Activated CD4-positive, alpha-beta memory T cell treated with anti-CD3 and anti-CD28 coated beads, Interleukin-2, amount 10 ng/mL, durations not matched to agents 7 days and 5 days (primary cell): ENCODE results near the gene FMNL2. TPM values are rescaled to one million over a fixed set of nuclear protein-coding genes. Genes with fewer than 3 reads are reported as not detected.
"Not testable (repeated sequence)": the region's sequence is repeated elsewhere in the genome, so short reads cannot be mapped to it uniquely, and the experiment has no call there.

ENCODE experiments used
- CTCF ChIA-PET: fragments of 350-600 bp; sonication (Branson Sonifier 250); formaldehyde crosslinking; loops from one replicate; lab custom pipeline; 2021; ENCODE audit warnings: antibody characterized with exemption, inconsistent platforms; lab: Charles Lee
- POLR2A ChIA-PET: fragments of 350-600 bp; sonication (Branson Sonifier 250); formaldehyde crosslinking; loops from one replicate; lab custom pipeline; 2021; ENCODE audit warnings: antibody characterized with exemption; lab: Charles Lee
- DNase-seq: peaks from one replicate; pipeline ENCODE4 v3.0.0-alpha.2; 2020
- H3K27ac Mint-ChIP-seq: one replicate; pipeline ENCODE4 v1.8.0; 2021; ENCODE audit warnings: mild to moderate bottlenecking, mixed read lengths
- H3K27me3 Mint-ChIP-seq: one replicate; pipeline ENCODE4 v1.8.0; 2021; ENCODE audit warnings: mixed read lengths
- H3K36me3 Mint-ChIP-seq: one replicate; pipeline ENCODE4 v1.8.0; 2021; ENCODE audit warnings: low read depth, mixed read lengths
- H3K4me1 Mint-ChIP-seq: one replicate; pipeline ENCODE4 v1.8.0; 2021; ENCODE audit warnings: mixed read lengths
- H3K4me3 Mint-ChIP-seq: one replicate; pipeline ENCODE4 v1.8.0; 2021; ENCODE audit warnings: mild to moderate bottlenecking, mixed read lengths
- H3K9me3 Mint-ChIP-seq: one replicate; pipeline ENCODE4 v1.8.0; 2021; ENCODE audit warnings: mixed read lengths
- total RNA-seq, 2 experiments: library from RNA; stranded (reverse); gene quantifications; one replicate each; pipeline ENCODE4 v1.2.3, GENCODE V29; 2021

Gene FMNL2
- total RNA-seq, 2 experiments from 2014 or later: 1.0 to 1.1 TPM

DNA sequence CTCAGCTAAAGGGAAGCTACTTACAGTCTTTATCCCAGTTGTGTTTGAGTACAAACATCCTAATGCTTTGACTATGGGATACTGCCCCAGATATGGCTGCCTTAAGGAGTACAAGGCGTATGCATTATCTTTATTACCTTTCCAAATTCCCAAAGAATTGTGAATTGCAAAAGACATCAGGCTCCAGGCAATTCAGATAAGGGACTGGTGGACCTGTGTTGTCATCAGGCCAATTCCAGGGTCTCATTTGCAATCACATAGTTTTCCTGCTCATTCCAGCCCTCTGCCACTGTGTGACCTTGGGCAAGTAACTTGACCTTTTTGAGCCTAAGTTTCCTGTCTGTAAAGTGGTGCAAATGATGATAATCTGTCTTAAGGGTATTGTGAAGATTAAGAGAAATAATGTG lies 137.5 kb downstream of the FMNL2 start:
- H3K27me3 Mint-ChIP-seq: peaks cover 4% of the 10 kb centered on the region
- H3K36me3 Mint-ChIP-seq: no peaks in the 10 kb centered on the region
- POLR2A ChIA-PET: no interaction called here
- H3K9me3 Mint-ChIP-seq: no peaks in the 10 kb centered on the region
- H3K27ac Mint-ChIP-seq: no peak overlapping the region
- DNase-seq: no peak
- peaks cover 5% of the 10 kb centered on the region for H3K4me1 Mint-ChIP-seq
- H3K4me3 Mint-ChIP-seq: no peak overlapping the region
- CTCF ChIA-PET: no interaction called here

DNA sequence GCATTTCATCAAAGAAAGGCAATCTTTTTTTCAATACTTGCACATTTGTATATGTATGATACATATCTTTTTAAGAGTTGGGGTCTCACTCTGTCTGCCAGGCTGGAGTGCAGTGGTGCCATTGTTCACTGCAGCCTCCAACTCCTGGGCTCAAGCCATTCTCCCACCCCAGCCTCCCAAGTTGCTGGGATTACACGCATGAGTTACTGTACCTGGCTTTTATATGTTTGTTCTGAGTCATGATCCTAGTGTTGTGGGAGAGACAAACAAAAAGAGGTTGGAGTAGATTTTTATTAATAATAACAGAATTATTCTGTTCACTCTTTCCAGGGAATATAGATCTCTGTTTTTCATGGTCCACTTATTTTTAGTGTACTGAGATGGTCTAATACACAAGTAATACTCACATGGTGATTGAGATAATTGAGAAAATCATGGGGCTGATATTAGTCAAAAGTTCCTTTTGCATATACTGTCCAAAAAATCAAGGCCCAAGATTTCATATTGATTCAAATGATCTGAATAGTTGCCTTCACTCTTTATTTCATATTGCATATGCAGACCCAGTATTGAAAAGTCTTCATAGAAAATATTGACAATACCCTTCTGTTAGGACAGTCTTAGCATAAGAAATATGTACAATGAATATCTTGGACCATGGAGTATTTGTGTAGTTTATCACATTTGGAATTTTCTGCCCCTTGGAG lies 138.3 kb downstream of the FMNL2 start:
- peaks cover 5% of the 10 kb centered on the region for H3K4me1 Mint-ChIP-seq
- no peaks in the 10 kb centered on the region for H3K9me3 Mint-ChIP-seq
- DNase-seq: no peak
- no peak overlapping the region for H3K4me3 Mint-ChIP-seq
- no peaks in the 10 kb centered on the region for H3K36me3 Mint-ChIP-seq
- ChIA-PET POLR2A (no interaction called here), CTCF (no interaction called here)
- H3K27ac Mint-ChIP-seq: no peak overlapping the region
- H3K27me3 Mint-ChIP-seq: peaks cover 4% of the 10 kb centered on the region

DNA sequence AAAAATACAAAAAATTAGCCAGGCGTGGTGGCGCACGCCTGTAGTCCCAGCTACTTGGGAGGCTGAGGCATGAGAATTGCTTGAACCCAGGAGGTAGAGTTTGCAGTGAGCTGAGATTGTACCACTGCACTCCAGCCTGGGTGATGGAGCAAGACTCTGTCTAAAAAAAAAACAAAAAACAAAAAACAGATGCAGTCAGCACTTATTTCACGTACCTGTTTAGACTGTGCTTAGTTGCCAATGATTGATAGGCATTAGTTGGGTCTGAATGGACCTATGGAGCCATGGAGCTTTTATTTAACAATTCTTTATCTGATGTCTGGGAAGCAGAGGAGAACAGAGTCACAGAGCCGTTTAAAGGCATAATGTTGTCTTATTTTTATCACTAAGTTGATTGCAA lies 139.5 kb downstream of the FMNL2 start:
- CTCF ChIA-PET, H3K4me3 Mint-ChIP-seq, H3K36me3 Mint-ChIP-seq: not testable (repeated sequence)

DNA sequence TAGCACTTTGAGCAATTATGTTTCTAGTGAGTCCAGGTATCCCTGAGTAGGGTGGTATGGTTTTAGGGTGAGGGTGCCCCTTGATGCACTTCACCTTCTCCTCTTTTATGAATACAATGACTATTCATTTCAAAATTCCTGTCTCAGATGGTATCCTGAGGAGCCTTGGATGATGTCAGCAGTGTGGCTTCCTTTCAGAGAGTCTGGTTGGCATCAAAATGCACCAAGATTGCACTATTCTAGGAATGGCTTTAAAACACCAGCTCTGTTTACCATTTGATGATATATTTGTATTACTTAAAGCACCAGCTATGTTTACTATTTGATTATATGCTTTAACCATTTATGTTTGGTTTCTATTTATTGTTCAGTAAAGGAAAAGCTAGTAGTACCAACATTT lies 141.0 kb downstream of the FMNL2 start:
- Mint-ChIP-seq H3K27me3 (peaks cover 2% of the 10 kb centered on the region), H3K9me3 (no peaks in the 10 kb centered on the region), H3K4me1 (no peaks in the 10 kb centered on the region), H3K27ac (no peak overlapping the region), H3K4me3 (no peak overlapping the region), H3K36me3 (no peaks in the 10 kb centered on the region)
- DNase-seq: no peak
- CTCF ChIA-PET: no interaction called here
- POLR2A ChIA-PET: no interaction called here

More for the DNA sequence above, 139.5 kb downstream of the FMNL2 start:
- H3K9me3 Mint-ChIP-seq, H3K4me1 Mint-ChIP-seq, H3K27me3 Mint-ChIP-seq, DNase-seq, H3K27ac Mint-ChIP-seq, POLR2A ChIA-PET: not testable (repeated sequence)

- Mint-ChIP-seq H3K4me3 (no peak overlapping the region), H3K36me3 (no peaks in the 10 kb centered on the region), H3K4me1 (no peaks in the 10 kb centered on the region), H3K27me3 (peaks cover 2% of the 10 kb centered on the region), H3K9me3 (no peaks in the 10 kb centered on the region), H3K27ac (no peak overlapping the region)
- no peak for DNase-seq
- CTCF ChIA-PET: no interaction called here
- POLR2A ChIA-PET: no interaction called here
These were observed 142.5 kb downstream of the FMNL2 start for GRCh38 chr2:152477347-152478092.

DNA sequence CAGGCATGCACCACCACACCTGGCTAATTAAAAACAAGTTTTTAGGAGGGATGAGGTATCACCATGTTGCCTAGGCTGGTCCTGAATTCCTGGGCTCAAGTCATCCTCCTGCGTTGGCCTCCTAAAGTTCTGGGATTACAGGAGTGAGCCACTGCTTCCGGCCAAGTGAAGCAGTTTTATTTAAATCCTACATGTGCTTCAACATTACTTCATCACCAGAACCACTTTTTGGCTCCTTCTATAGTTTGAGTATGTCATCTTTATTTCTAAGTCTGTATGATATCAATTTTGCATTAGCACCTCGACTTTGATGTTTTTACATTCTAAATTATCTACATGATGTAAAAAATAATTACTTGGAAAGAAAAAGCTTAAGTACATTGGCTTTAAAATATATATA lies 144.3 kb downstream of the FMNL2 start:
- no peaks in the 10 kb centered on the region for H3K4me1 Mint-ChIP-seq
- no peaks in the 10 kb centered on the region for H3K36me3 Mint-ChIP-seq
- no peak overlapping the region for H3K27ac Mint-ChIP-seq
- H3K4me3 Mint-ChIP-seq: no peak overlapping the region
- no peaks in the 10 kb centered on the region for H3K27me3 Mint-ChIP-seq
- no peak for DNase-seq
- ChIA-PET CTCF (no interaction called here), POLR2A (no interaction called here)
- no peaks in the 10 kb centered on the region for H3K9me3 Mint-ChIP-seq

GRCh38 chr2:152480821-152481399 lies 145.9 kb downstream of the FMNL2 start:
- no peak overlapping the region for H3K27ac Mint-ChIP-seq
- H3K9me3 Mint-ChIP-seq: no peaks in the 10 kb centered on the region
- H3K4me3 Mint-ChIP-seq: no peak overlapping the region
- no peaks in the 10 kb centered on the region for H3K27me3 Mint-ChIP-seq
- no peaks in the 10 kb centered on the region for H3K4me1 Mint-ChIP-seq
- ChIA-PET POLR2A (no interaction called here), CTCF (no interaction called here)
- no peak for DNase-seq
- no peaks in the 10 kb centered on the region for H3K36me3 Mint-ChIP-seq

GRCh38 chr2:152481881-152482583 lies 147.1 kb downstream of the FMNL2 start:
- no peak for DNase-seq
- Mint-ChIP-seq H3K4me1 (no peaks in the 10 kb centered on the region), H3K36me3 (no peaks in the 10 kb centered on the region), H3K9me3 (no peaks in the 10 kb centered on the region), H3K27me3 (peaks cover 4% of the 10 kb centered on the region), H3K4me3 (no peak overlapping the region), H3K27ac (no peak overlapping the region)
- CTCF ChIA-PET: no interaction called here
- POLR2A ChIA-PET: no interaction called here

GRCh38 chr2:152483276-152484063 lies 148.5 kb downstream of the FMNL2 start:
- Mint-ChIP-seq H3K27ac (no peak overlapping the region), H3K4me1 (no peaks in the 10 kb centered on the region), H3K27me3 (peaks cover 4% of the 10 kb centered on the region), H3K9me3 (no peaks in the 10 kb centered on the region), H3K36me3 (no peaks in the 10 kb centered on the region), H3K4me3 (no peak overlapping the region)
- CTCF ChIA-PET: no interaction called here
- no peak for DNase-seq
- POLR2A ChIA-PET: no interaction called here

DNA sequence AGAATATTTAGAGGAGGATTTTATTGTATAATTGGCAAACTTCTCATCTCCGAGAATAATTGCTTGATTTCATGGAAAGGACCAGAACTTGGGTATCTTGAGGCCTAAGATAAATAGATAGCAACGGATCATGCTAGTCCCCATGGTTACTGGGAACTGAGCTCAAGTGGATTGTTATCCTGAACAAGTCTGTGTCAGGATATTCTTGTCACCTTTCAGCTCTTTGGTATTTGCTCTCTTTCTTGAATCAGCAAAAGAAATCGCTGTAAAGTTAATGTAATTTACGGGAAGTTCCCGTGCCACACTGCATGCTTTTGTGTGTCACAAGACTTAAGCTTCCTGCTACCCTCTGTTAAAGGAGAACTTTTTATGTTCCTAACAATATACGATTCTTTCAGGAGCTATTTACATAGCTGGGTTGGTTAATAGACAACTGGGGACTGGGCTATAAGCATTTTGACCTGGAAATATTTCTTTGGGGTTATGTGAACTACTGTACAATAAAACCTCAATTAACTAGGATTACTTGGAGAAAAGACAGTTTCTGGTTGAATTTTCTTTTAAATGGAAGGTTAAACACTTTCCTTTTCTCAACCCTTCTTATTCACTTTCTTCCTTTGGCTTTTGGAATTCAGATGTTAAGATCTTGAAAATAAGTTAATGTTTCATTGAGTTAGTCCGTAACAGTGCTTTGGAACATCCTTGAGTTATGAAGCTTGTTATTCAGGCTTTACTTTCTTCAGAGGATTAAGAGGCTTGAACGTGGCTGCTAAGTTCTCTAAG lies 151.2 kb downstream of the FMNL2 start:
- DNase-seq: no peak
- H3K27me3 Mint-ChIP-seq: peaks cover 10% of the 10 kb centered on the region
- no peak overlapping the region for H3K27ac Mint-ChIP-seq
- ChIA-PET CTCF (no interaction called here), POLR2A (no interaction called here)
- no peaks in the 10 kb centered on the region for H3K4me1 Mint-ChIP-seq
- H3K36me3 Mint-ChIP-seq: no peaks in the 10 kb centered on the region
- H3K4me3 Mint-ChIP-seq: no peak overlapping the region
- no peaks in the 10 kb centered on the region for H3K9me3 Mint-ChIP-seq

GRCh38 chr2:152486737-152487400 lies 151.9 kb downstream of the FMNL2 start:
- no peak overlapping the region for H3K4me3 Mint-ChIP-seq
- CTCF ChIA-PET: no interaction called here
- POLR2A ChIA-PET: no interaction called here
- no peaks in the 10 kb centered on the region for H3K4me1 Mint-ChIP-seq
- H3K27ac Mint-ChIP-seq: no peak overlapping the region
- DNase-seq: no peak
- no peaks in the 10 kb centered on the region for H3K9me3 Mint-ChIP-seq
- no peaks in the 10 kb centered on the region for H3K36me3 Mint-ChIP-seq
- H3K27me3 Mint-ChIP-seq: peaks cover 13% of the 10 kb centered on the region

DNA sequence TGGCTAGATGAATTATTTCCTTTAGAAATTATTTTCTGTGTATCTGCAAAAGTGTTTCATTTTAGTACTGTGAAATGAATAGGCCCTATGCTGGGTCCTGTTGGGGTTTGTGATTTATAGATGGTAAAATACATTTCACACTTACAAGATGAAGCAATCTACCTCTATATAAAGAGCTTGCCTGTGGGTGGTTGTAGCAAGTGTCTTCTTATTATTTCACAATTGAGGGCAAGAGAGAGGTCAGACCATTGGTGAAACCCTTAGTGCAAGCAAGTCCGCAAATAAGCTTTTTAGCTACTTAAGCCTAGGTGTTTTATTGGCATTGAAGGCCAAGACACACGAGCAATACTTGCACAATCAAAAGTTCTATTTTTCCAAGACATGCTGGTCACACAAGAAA lies 153.1 kb downstream of the FMNL2 start:
- DNase-seq: no peak
- Mint-ChIP-seq H3K9me3 (no peaks in the 10 kb centered on the region), H3K36me3 (no peaks in the 10 kb centered on the region), H3K4me3 (no peak overlapping the region), H3K4me1 (no peaks in the 10 kb centered on the region), H3K27me3 (peaks cover 20% of the 10 kb centered on the region), H3K27ac (no peak overlapping the region)
- ChIA-PET POLR2A (no interaction called here), CTCF (no interaction called here)
